Measurements from ENCODE around the gene RBM38.

DNA sequence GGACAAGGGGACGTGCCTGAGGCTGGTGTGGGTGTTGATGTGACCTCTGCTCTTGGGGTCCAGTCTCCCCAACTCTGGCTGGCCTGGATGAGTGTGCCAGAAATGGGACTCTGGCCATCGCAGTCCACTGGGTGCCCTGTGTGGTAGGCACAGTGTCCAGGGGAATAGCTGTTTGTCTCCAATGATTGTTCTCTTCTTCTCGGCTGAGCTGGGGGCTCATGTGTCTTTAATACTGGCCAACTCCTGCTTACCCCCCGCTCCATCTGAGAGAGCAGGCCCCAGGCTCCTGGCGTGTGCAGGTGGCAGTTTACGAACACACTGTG lies 45.0 kb downstream of the RBM38 start:
- no peak for TF ChIP-seq CTCF (IDR thresholded peaks at IDR 0.05; ENCODE audit: insufficient read depth, low read length, poor library complexity, severe bottlenecking)
- no peak for TF ChIP-seq EZH2phosphoT487 (conservative IDR thresholded peaks at IDR 0.05; ENCODE audit: low read length)
